Inflammatory macrophage treated with lipopolysaccharide for 4 hours (primary cell): Measurements from ENCODE around the gene REG3G.
"Not testable (repeated sequence)": the region's sequence is repeated elsewhere in the genome, so short reads cannot be mapped to it uniquely, and the experiment has no call there.

Source experiments
- DNase-seq: peaks from one replicate; pipeline ENCODE4 v3.0.0-alpha.2; 2020

REG3G gene

DNA sequence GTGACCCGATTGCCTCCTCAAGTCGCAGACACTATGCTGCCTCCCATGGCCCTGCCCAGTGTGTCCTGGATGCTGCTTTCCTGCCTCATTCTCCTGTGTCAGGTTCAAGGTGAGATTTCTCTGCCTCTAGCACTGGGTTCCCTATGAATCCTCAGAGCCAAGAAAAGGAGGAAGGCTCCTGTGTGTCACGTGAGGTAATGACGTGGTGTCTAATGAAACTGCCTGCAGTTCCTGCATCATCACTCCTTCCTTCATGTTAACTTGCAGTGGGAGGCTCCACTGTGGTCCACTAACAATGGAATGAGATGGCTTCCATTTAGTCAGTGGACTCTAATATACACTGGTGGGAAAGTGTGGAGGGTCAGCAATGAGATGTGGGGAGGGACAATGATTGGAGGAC lies 559 bp downstream of the REG3G start:
- no peak for DNase-seq

DNA sequence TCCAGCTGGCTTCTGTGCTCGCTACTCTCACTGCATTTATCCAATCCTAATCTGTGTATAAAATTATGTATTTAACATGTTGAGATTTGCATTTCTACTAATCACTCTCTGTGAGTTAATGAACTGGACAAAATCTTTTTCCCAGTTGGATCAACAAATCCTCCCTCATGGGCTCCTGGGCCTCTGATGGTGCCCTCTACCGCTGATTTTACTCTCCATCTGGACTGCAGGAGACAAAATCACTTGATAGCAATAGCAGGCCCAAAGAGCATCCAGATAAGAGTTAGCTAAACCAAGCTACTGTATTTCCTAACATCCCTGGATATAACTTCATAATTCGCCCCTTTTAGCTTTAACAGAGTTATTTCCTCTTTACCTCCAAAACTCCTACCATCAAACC lies 14.4 kb downstream of the REG3G start:
- no peak for DNase-seq

DNA sequence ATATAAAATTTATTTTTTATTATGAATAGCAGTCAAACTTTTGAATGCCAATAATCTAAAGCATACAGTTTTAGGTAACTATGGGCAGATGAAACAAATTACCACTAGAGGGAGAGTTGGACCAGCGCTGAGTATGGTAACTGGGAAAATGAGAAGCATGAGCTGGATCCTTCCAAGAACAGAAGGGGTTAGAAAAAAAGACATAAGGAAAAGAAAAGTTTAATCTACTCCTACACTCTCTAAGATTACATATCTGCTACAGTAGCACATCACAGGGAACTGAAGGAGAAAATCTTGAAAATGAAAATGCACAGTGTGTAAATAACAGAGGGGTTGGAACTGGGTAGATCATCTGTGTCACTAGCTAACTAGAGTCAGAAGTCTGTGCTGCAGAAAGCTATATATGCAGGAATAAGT lies 15.5 kb downstream of the REG3G start:
- DNase-seq, result no peak

DNA sequence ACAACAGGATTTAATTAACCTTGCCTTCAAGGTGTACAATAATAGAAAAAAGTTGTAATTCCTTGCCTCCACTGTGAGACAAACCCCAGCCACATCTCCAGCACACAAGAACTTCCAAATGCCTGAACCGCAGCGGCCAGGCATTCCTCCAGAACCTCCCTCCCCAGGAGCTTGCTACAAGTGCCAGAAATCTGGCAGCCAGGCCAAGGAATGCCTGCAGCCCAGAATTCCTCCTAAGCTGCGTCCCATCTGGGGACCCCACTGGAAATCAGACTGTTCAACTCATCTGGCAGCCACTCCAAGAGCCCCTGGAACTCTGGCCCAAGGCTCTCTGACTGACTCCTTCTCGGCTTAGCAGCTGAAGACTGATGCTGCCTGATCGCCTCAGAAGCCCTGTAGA lies 28.0 kb downstream of the REG3G start:
- not testable (repeated sequence) for DNase-seq

DNA sequence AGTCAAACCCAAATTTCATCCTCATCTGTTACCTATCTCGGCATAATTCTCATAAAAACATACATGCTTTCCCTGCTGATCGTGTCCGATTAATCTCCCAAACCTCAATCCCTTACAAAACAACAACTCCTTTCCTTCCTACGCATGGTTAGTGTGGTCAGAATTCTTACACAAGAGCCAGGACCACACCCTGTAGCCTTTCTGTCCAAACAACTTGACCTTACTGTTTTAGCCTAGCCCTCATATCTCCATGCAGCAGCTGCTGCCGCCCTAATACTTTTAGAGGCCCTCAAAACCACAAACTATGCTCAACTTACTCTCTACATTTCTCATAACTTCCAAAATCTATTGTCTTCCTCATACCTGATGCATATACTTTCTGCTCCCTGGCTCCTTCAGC lies 29.3 kb downstream of the REG3G start:
- not testable (repeated sequence) for DNase-seq

DNA sequence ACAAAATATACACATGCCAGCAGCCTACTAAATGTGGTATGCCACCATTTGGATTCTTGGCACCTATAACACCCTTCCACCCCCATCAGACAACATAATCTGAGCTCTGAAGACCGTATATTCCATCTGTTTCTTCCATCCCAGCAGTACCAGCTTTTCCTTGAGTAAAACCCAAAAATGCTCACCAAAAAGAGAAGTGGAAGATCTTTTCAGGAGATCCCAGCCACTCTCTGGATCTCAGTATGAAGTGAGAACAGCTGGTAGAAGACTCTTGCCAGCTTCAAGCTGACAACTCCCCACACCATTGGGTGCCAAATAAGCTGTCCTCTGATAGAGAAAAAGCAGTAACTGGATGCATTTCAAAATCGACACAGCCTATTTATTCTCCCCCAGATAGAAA lies 39.7 kb downstream of the REG3G start:
- DNase-seq, result no peak

DNA sequence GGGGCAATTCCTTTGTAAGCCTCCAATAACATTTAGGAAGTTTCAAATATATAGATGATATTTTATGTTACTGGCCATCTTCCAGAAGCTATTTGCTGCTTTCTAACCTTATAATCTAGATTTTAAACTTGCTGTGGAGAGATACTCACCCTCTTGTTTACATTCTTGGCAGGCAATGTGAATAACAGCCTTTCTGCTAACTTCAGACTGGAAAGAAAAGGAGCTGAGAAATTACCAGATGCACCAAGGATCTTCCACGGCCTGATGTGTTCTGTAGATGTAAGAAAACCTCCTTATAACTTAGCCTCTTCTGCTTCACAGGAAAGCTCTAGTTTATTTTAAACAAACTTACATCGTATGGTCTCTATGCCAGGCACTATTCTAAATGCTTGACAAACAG lies 45.6 kb downstream of the REG3G start:
- no peak for DNase-seq
